Measurements from ENCODE around the gene FRA10AC1.

DNA sequence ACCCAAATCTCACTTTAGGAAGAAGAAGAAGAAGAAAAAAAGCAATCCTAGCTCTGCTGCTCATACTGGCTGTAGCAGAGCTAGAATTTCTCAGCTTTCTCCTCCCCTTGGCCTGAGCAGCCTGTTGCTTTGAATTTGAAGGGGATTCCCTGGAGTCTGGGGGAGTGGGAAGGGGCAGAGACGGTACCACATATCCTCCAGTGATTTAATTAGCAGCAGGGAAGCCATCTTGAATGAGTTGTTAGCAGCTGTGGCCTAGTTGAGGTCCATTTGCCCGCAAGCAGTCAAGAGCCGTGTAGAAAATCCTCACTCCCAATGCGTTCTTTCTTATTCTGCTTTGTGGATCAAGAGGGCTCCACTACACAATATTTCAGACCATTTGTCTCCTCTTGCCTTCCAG lies 73.5 kb downstream of the FRA10AC1 start:
- TF ChIP-seq EZH2phosphoT487 (IDR thresholded peaks at IDR 0.05; ENCODE audit: insufficient read depth, low read depth), result no peak
- no peak for TF ChIP-seq EZH2 (IDR thresholded peaks at IDR 0.05; ENCODE audit: insufficient read depth, poor library complexity, severe bottlenecking)

Data from GM23248 (cell line).